Measurements from ENCODE around the gene MXRA5.
"Not testable (repeated sequence)": the region's sequence is repeated elsewhere in the genome, so short reads cannot be mapped to it uniquely, and the experiment has no call there.

Gene MXRA5, protein sequence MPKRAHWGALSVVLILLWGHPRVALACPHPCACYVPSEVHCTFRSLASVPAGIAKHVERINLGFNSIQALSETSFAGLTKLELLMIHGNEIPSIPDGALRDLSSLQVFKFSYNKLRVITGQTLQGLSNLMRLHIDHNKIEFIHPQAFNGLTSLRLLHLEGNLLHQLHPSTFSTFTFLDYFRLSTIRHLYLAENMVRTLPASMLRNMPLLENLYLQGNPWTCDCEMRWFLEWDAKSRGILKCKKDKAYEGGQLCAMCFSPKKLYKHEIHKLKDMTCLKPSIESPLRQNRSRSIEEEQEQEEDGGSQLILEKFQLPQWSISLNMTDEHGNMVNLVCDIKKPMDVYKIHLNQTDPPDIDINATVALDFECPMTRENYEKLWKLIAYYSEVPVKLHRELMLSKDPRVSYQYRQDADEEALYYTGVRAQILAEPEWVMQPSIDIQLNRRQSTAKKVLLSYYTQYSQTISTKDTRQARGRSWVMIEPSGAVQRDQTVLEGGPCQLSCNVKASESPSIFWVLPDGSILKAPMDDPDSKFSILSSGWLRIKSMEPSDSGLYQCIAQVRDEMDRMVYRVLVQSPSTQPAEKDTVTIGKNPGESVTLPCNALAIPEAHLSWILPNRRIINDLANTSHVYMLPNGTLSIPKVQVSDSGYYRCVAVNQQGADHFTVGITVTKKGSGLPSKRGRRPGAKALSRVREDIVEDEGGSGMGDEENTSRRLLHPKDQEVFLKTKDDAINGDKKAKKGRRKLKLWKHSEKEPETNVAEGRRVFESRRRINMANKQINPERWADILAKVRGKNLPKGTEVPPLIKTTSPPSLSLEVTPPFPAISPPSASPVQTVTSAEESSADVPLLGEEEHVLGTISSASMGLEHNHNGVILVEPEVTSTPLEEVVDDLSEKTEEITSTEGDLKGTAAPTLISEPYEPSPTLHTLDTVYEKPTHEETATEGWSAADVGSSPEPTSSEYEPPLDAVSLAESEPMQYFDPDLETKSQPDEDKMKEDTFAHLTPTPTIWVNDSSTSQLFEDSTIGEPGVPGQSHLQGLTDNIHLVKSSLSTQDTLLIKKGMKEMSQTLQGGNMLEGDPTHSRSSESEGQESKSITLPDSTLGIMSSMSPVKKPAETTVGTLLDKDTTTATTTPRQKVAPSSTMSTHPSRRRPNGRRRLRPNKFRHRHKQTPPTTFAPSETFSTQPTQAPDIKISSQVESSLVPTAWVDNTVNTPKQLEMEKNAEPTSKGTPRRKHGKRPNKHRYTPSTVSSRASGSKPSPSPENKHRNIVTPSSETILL (N-terminal part only)

DNA sequence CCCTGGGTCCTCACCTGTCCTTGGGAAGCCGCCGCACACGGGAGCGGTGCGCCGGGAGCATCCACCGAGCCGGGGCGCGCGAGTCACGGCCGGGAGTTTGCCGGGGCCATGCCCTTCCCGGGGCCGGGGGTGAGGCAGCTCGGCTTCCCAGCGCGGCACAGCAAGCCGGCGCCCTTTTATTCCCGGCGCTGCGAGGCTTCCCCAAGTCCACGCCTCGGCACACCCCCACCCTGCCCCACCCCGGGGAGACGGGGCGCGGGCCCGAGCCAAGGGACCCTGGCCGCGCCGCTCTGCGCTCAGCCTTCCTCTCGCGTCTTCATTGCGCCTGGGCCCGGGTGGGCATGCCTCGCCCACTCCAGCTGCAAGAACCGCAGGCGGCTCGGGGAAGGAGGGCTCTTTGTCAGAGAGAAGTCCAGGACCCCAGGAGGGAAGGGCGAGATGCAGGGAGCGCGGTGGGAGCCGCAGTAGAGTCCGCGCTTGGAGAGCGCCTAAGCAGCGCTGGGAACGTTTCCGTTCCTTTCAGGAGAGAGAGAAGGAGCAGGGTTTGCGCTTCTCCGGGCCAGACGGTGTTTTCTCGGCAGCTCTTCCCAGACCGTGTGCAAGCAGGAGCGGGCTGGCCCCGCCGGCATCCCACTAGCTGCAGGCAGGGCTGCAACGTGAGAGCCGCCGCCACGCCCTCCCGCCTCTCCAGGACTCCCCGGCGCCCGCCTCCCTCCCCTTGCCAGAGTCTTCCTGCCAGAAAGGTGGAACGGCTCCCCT lies at the start of gene MXRA5:
Gene MXRA5, minus strand, starts transcription at position 152 of the 759 bp plus-strand sequence. CDS start 2,819 bp downstream, outside the sequence.
- DNase-seq = no peak

DNA sequence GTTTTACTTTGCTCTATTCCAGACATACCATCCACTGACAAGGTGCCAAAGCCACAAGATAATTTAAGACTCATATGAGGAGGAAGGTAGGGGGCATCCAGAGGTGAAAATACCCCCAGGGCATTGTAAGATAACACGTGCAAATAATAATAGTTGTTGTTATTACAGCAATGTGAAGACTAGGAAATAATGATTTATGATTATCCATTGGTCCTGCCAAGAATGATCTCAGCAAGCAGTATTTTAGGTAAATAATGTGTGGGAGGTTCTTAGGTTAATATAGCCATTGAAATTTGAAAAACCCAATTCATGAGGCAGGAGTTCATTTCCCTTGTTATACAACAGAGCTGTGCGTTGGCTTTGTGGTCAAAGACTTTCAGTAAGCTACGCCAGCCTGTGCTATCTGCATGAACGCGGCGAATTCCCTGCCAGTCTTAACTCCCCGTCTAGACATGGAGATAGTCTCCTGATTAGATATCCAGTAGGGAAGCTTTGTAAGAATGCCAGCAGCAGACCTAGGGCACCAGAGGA lies 47.2 kb upstream of the MXRA5 start:
- DNase-seq = no peak

DNA sequence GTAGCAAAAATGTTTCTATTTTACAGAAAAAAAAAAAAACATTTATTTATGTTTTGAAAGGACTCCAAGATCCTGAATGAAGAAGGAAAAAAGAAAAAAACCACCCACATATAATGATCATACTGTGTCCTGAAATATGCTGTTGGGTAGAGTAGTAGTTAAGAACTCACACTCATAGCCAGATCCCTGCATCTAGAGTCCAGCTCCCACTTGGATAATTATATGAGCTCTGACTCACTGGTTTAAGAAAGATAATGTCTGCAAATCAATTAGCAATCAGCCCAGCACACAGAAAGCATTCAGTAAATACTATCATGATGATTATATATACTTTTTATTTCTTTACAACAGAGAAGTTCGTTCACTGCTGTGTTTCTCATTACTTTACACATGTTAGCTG lies 46.7 kb upstream of the MXRA5 start:
- DNase-seq = no peak

DNA sequence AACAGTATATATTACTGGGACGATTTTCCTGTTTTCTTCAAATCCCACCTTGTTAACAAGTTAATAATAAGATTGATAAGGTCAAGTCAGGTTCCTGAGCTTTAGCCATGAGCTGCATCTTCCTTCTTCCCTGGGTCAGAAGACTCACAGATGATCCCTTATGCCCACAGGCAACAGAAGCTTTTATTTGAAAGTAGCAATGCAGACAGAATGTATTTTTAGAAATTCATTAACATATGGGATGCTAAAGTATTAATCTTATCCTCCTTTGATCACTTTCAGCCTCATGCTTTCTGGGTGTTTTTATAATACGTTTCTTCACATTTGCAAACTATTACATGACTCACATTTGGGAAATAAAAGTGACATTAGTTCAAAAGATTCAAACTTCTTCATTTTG lies 42.0 kb upstream of the MXRA5 start:
- no peak for DNase-seq

DNA sequence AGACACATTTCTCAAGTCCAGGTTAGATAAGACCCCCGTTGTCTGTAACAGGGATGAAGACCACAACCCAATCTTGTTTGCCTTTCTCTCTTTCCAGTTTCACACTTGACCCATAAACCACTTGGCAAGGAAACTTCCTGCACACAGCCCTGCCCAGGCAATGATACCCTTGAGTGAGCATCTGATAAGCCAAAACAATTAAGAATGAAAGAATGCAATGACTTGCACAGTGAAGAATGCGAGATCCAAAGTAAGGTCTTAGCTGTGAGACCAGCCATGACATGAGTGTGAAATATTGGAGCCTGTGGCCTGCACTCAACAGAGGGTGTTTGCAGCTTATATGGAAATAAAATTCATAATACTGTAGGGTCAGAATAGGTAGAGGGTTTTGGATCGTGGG lies 37.9 kb upstream of the MXRA5 start:
- no peak for DNase-seq

DNA sequence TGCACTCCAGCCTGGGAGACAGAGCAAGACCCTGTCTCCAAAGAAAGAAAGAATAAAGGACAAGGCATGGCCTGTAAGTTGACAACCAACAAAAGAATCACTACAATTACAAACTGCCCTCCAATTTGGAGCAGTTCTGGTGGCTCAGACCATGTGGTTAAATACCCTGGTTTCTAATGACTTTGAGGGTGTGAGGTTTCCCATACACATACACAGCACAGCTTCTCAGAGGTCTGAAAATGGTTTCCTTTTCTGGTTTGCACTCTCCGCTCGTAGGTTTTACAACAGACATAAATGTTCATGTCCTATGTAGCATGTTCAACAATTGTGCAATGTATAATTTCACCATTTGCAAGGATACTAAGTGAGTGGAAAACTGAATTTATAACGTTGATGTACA lies 34.2 kb upstream of the MXRA5 start:
- DNase-seq = no peak

DNA sequence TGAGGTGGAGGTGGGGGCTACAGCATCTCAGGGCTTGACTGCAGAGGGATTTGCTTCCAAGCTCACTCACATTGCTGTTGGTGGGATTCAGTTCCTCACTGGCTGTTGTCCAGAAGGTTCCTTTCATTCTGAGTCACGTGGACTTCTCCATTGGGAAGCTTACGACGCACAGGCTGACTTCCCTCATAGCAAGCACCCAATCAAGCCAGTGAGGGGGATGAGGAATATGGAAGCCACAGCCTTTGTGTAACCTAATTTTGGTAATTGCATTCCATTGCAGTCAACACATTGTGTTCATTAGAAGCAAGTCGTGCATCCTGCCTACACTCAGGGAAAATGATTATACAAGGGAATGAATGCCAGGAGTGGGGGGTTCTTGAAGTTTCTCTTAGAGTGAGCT lies 32.7 kb upstream of the MXRA5 start:
- no peak for DNase-seq

DNA sequence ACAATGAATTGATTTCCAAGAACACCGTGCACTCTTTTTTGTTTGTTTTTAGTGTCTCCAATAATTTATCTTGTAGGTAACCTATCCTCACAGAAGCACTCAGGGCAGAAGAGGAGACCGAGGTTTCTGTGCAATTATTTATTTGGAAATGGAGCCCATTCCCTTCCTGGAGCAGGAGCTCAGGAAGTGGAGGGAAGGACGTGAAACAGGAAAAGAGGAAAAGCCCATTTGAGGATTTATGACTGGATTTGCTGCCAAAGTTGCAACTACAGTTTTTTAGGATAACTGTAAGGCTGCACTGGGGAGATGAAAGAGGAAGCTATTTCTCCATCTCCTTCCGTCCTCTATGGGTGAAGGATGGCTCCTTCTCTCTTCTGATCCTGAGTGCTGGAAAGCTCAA lies 31.7 kb upstream of the MXRA5 start:
- DNase-seq = no peak

DNA sequence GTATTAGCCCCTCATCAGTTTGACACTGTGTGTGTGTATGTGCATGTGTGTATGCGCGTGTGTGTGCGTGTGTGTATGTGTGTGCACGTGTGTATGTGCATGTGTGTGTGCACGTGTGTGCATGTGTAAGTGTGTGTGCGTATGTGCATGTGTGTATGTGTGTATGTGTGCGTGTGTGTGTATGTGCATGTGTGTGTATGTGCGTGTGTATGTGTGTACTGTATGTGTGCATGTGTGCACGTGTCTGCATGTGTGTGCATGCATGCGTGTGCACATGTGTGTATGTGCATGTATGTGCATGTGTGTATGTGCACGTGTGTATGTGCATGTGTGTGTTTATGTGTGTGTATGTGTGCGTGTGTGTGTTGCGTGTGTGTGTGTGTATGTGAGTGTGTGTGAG lies 31.1 kb upstream of the MXRA5 start:
- no peak for DNase-seq

DNA sequence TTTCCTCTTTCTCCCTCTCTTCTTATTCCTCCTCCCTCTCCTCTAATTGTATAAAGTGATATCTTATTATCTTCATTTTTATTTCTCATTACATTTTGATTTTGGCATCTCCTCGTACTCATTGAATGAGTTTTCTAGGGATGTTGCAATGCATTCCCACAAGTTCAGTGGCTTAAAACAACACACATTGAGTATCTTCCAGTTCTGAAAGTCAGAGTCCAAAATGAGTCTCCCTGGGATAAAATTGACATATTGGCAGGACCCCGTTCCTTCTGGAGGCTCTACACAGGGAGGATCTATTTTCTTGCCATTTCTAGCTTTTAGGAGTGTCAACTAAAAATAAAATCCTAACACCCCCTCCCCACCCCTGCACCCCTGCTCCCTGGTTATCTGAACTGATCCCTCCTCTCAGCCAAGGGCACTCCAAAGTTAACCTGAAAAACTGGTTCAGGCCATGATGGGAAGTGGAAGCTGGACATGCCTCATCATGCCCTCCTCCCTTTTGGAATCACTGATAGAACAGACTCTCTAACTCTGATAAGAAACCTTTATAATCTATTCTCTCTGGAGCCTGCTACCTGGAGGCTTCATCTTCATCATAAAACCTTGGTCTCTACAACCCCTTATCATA lies 29.5 kb upstream of the MXRA5 start:
- not testable (repeated sequence) for DNase-seq

DNA sequence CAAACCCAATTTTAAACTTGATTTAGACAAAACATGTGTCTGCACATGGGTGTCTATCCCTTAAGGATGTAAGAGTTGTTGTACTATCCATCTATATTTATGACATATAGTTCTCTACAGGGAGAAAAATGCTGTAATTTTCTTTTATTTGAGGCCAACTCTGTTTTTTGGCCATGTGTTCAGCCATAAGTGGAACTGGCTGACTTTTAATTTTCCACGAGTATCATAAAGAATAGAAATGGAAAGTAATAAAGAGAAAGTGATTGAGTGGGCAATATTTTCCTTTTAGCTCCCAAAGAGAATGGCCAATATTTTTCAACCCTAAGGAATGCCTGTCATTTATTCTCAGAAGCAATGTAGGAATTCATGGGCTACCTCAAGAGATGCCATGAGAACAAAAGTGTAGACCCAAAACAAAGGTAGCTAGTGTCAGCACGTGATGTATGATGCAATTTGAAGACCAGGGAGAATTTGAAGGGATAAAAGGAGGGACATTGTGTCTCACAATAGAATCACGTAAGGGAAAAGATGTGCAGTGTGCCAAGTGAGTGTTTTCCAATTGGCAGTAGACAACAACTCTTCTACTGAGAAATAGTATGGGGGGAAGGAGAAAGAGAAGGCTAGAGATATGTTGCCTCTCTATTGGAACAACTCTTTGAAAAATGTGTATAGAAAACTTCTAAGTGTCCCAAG lies 27.8 kb upstream of the MXRA5 start:
- DNase-seq = no peak

DNA sequence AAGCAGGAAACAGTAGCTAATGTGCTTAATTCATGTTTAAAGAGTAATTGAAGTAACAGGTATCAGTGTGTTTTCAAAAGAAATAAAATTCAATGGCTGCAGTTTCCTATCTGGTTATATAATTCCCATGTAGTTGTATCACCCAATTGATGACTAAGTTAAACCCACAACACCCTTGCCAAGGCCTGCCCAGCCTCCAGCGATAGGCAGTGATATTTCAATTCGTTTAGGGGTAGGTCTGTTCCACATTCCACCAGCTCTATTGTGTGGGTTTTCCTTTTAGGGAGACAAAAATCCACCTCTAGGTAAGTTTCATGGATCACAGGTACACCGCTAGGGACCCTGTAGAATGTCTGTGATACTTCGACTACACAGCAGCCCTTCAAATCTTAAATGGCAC lies 24.7 kb upstream of the MXRA5 start:
- no peak for DNase-seq

DNA sequence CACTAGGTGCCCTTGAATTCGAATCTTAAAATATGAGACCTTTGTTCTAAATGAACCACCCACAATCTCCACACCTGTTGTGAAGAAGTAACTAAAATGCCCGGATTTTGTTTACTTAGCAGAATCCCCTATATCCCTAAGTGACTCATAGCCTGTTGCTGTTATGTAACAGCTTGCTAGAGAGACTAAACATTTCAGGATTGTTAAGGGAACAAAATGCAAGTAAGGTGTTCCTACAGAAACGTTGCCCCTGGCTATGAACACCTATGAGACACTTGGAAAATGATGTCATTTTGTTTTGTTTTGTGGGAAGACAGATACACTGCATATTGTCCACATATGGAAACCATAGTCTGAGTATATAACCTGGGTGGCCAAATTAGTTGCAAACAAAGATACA lies 24.2 kb upstream of the MXRA5 start:
- no peak for DNase-seq

DNA sequence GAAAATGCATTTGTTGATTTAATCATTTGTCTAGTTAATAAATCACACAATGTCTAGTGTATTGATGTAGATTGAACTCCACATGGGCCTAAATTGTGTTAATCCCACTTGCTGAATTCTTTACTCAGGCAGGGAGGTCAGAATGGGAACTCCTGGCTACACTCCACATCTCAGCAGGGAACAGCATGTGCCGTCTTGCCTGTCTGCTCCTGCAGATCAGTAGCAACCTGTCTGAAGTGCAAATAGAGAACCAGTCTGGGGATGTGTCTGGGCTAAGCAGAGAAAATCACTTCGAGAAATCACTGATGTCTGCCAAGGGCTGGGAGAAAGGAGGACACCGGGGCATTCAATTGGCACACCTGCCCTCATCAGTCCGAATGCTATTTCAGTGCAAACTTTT lies 16.5 kb upstream of the MXRA5 start:
- no peak for DNase-seq

DNA sequence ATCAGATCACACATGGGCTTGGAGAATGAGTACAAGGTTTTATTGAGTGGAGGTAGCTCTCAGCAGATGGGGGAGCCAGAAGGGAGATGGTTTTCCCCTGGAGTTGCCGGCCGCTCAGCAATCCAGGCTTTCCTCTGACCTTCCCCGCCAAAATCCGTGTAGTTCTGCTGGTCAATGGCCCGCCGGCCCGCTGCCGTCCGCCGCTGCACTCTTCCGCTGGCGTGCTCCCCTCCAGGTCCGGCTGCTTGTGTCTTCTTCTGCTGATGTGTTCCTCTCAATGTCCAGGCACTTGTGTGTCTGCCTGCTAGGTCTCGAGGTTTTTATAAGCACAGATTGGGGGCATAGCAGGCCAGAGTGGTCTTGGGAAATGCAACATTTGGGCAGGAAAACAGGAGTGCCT lies 14.4 kb upstream of the MXRA5 start:
- DNase-seq = no peak

DNA sequence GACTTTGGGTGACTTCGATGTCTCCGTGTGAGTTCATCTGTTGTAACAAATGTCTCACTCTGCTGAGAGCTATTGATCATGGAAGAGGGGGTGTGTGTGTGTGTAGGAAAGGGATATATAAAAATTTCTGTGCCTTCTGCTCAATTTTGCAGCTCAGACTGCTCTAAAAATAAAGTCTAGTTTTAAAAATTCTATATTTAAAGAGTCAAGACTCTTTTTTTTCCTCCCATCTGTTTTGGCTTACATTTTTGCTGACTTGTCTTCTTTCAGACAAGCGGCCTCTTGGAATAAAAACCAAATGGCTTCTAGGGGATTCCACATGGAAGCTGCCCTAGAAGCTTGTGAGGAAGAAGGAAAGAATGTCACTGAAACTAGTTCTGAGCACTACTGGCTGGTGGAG lies 6.3 kb upstream of the MXRA5 start:
- not testable (repeated sequence) for DNase-seq

DNA sequence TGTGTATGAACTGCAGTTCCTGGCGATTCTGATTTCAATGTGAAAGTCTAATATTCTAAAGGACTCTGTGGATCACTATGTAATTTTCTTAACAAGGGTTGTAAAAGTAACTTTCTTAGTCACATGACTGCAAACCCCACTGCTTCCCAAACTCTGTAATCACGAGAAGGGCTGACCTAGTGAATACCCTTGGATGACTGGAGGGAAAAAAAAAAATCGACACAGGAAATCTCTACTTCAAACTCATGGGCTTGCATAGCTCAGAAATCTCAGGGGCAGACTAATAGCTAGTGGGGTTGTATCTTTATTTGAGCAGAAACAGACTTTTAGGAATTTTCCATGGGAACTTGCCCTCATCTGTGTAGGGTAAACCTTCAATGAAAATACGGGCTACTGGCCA lies 4.8 kb upstream of the MXRA5 start:
- no peak for DNase-seq

DNA sequence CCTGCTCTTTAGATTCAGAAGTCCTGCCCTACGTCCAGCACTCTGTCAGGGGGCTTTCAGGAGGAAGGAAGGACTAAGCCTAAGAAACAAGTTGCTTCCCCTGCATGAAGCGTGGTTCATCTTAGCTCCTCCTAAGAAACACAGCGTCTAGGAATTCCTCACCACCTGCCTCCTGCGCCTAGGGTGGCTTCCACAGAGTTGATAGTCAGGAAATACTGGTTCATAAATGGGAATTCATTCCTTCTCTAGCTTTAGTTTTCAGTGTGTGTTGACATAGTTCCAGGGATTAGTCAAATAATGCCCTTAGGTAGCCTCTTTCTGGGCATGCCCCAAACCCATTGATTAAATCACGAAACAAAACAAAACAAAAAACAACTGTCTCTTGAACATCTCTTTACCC lies 1.7 kb upstream of the MXRA5 start:
- no peak for DNase-seq

DNA sequence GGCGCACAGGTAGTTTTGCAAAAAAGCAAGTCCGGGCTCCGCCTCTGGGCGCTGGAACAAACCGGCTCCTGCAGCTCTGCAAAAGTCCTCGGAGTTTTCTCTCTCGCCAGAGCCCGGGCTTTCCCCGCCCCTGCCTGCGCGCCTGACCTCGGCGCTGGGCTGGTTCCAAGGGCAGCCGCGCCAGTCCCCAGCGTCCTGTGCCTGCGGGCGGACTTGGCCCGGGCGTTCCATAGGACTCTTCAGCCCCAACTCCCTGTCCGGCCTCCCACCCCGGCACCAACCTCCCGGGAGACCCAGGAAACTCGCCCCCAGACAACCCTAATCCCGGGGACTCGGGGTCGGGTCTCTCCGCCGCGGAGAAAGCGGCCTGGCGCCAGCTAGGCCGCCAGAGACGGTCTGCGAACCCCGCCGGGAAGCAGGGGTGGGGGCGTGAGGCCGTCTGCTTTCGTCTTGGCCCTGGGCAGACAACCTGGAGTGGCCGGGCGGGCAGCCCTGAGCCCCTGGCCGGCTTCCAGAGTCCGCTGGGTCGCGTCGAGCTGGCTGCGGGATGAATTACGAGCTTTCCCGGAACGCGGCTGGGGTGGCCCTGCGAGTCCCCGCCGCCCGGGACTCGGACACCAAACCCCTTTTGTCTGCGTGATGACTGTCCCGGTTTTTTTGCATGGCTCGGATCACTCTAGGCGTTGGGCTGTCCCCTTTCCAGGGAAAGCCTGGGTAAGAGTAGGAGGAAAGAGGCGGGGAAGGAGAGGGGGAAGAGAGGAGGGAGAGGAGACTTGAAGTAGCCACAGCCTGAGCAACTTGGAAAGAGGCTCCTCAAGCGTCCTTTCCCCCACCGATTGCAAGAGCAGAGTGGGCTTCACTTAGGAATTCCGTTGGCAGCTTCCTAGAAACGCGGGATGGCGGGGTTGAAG lies 916 bp downstream of the MXRA5 start:
- no peak for DNase-seq

DNA sequence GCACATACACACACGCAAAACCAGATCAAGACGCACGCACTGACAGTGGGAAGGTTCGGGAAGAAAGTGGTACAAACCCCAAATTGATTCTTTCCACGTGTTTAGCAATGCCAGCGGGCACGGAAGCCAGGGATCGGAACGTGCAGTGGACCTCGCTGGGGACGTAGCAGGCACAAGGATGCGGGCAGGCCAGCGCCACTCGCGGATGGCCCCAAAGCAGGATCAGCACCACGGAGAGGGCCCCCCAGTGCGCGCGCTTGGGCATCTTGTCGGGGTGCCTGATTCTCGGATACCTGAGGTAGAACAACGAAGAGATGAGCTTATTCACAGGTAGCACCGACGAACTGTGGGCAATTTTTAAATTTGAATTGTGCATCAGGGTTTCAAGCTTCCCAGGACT lies 2.9 kb downstream of the MXRA5 start:
- not testable (repeated sequence) for DNase-seq
